DOHH2 (cell line): ENCODE measurements around the gene KIF26B.

Experiments
- H3F3A ChIP-seq: fragments of 200-600 bp; sonication (generic), shearing (Covaris generic); 2 replicates; pipeline ENCODE4 v1.6.0; 2016; ENCODE audit warnings: antibody characterized with exemption, mild to moderate bottlenecking; ENCODE audit not compliant: control insufficient read depth, insufficient read depth
- H3K27ac ChIP-seq: fragments of 200-600 bp; sonication (generic); 2 replicates; pipeline ENCODE4 v1.5.1; 2014; ENCODE audit warnings: low read depth, mild to moderate bottlenecking, low read length, moderate library complexity
- H3K27me3 ChIP-seq: fragments of 200-600 bp; sonication (generic); 2 replicates; pipeline ENCODE4 v1.6.1; 2014; ENCODE audit warnings: mild to moderate bottlenecking, low read length, mixed read lengths; ENCODE audit not compliant: control insufficient read depth
- H3K36me3 ChIP-seq: fragments of 200-600 bp; sonication (generic); 2 replicates; pipeline ENCODE4 v1.6.1; 2014; ENCODE audit warnings: mild to moderate bottlenecking, low read length, moderate library complexity, mixed read lengths; ENCODE audit not compliant: control insufficient read depth
- H3K4me1 ChIP-seq: fragments of 200-600 bp; sonication (generic); 2 replicates; pipeline ENCODE4 v1.6.1; 2014; ENCODE audit warnings: mild to moderate bottlenecking, low read length, mixed read lengths; ENCODE audit not compliant: control insufficient read depth
- H3K4me2 ChIP-seq: fragments of 200-600 bp; sonication (generic); 2 replicates; pipeline ENCODE4 v1.6.0; 2014; ENCODE audit warnings: mild to moderate bottlenecking, low read length, moderate library complexity
- H3K4me3 ChIP-seq: fragments of 200-600 bp; sonication (generic); 2 replicates; pipeline ENCODE4 v1.5.1; 2014; ENCODE audit warnings: mild to moderate bottlenecking, low read length, mixed read lengths
- H3K79me2 ChIP-seq: fragments of 200-600 bp; sonication (generic); 2 replicates; pipeline ENCODE4 v1.6.1; 2014; ENCODE audit warnings: mild to moderate bottlenecking, low read length, mixed read lengths; ENCODE audit not compliant: control insufficient read depth
- H3K9me2 ChIP-seq: fragments of 200-600 bp; sonication (generic); replicated peaks from 2 replicates; pipeline ENCODE4 v1.6.1; 2014; ENCODE audit warnings: mild to moderate bottlenecking, low read length, mixed read lengths; ENCODE audit not compliant: control insufficient read depth
- H3K9me3 ChIP-seq: fragments of 200-600 bp; sonication (generic); 2 replicates; pipeline ENCODE4 v1.6.1; 2014; ENCODE audit warnings: antibody characterized with exemption, low read length, mixed read lengths; ENCODE audit not compliant: control insufficient read depth, insufficient read depth
- H4K20me1 ChIP-seq: fragments of 200-600 bp; sonication (generic); 2 replicates; pipeline ENCODE4 v1.6.0; 2014; ENCODE audit warnings: low read depth, mild to moderate bottlenecking, antibody characterized with exemption, low read length, moderate library complexity; ENCODE audit not compliant: control insufficient read depth, insufficient read depth
- CTCF ChIP-seq: fragments of 200-600 bp; sonication (generic); IDR thresholded peaks from one replicate; pipeline ENCODE4 v1.5.1; 2014; ENCODE audit warnings: antibody characterized with exemption, mild to moderate bottlenecking, low read depth, low read length; ENCODE audit not compliant: poor library complexity, severe bottlenecking
- EZH2phosphoT487 ChIP-seq: fragments of 200-600 bp; sonication (generic); IDR thresholded peaks from 2 replicates; pipeline ENCODE4 v1.6.1; 2017; ENCODE audit warnings: borderline replicate concordance, mild to moderate bottlenecking, antibody characterized with exemption, low read length, moderate library complexity, mixed read lengths

The KIF26B gene

GRCh38 chr1:245566134-245566533 lies 411.3 kb downstream of the KIF26B start:
- Histone ChIP-seq H3F3A (no peaks in the 10 kb centered on the region), H4K20me1 (no peaks in the 10 kb centered on the region), H3K4me3 (no peak overlapping the region), H3K27ac (no peak overlapping the region), H3K9me2 (no peaks in the 10 kb centered on the region), H3K4me2 (no peak overlapping the region), H3K79me2 (no peaks in the 10 kb centered on the region), H3K9me3 (no peaks in the 10 kb centered on the region), H3K36me3 (no peaks in the 10 kb centered on the region), H3K27me3 (no peaks in the 10 kb centered on the region; the same call in 1 of the 2 replicates), H3K4me1 (no peaks in the 10 kb centered on the region)
- TF ChIP-seq EZH2phosphoT487 (no peak), CTCF (no peak)

GRCh38 chr1:245566952-245567351 lies 412.2 kb downstream of the KIF26B start:
- H3K4me2 ChIP-seq = no peak overlapping the region
- no peak overlapping the region for H3K4me3 ChIP-seq
- TF ChIP-seq EZH2phosphoT487 (no peak), CTCF (no peak)
- no peaks in the 10 kb centered on the region for H3F3A ChIP-seq
- H3K9me2 ChIP-seq = no peaks in the 10 kb centered on the region
- no peaks in the 10 kb centered on the region for H3K36me3 ChIP-seq
- no peaks in the 10 kb centered on the region for H3K79me2 ChIP-seq
- H3K4me1 ChIP-seq = no peaks in the 10 kb centered on the region
- no peaks in the 10 kb centered on the region for H4K20me1 ChIP-seq
- no peak overlapping the region for H3K27ac ChIP-seq
- H3K27me3 ChIP-seq = no peaks in the 10 kb centered on the region; the same call in 1 of the 2 replicates
- H3K9me3 ChIP-seq = no peaks in the 10 kb centered on the region

- Histone ChIP-seq H3K4me1 (no peaks in the 10 kb centered on the region), H3F3A (no peaks in the 10 kb centered on the region), H3K79me2 (no peaks in the 10 kb centered on the region), H3K36me3 (no peaks in the 10 kb centered on the region), H3K9me2 (no peaks in the 10 kb centered on the region), H3K27ac (no peak overlapping the region), H3K9me3 (no peaks in the 10 kb centered on the region), H4K20me1 (no peaks in the 10 kb centered on the region), H3K4me2 (no peak overlapping the region), H3K4me3 (no peak overlapping the region), H3K27me3 (no peaks in the 10 kb centered on the region; the same call in 1 of the 2 replicates)
- TF ChIP-seq CTCF (no peak), EZH2phosphoT487 (no peak)
Observed at GRCh38 chr1:245571815-245572294, 417.1 kb downstream of the KIF26B start.

GRCh38 chr1:245572709-245573108 lies 417.9 kb downstream of the KIF26B start:
- H3K79me2 ChIP-seq = no peaks in the 10 kb centered on the region
- no peaks in the 10 kb centered on the region for H3K9me2 ChIP-seq
- TF ChIP-seq CTCF = no peak
- H3K27ac ChIP-seq = no peak overlapping the region
- no peak overlapping the region for H3K4me3 ChIP-seq
- no peak overlapping the region for H3K4me2 ChIP-seq
- no peaks in the 10 kb centered on the region for H3K36me3 ChIP-seq
- no peaks in the 10 kb centered on the region for H4K20me1 ChIP-seq
- no peaks in the 10 kb centered on the region for H3K4me1 ChIP-seq
- no peaks in the 10 kb centered on the region for H3K9me3 ChIP-seq
- no peaks in the 10 kb centered on the region; the same call in 1 of the 2 replicates for H3K27me3 ChIP-seq
- H3F3A ChIP-seq = no peaks in the 10 kb centered on the region
